HG02884 (cell line): ENCODE measurements around the gene OXLD1.
"Not testable (repeated sequence)": the region's sequence is repeated elsewhere in the genome, so short reads cannot be mapped to it uniquely, and the experiment has no call there.

Experiments used
- ATAC-seq: cut with Tn5 transposase; IDR thresholded peaks from one replicate; pipeline ENCODE4 v1.9.1; 2021; ENCODE audit warnings: mild to moderate bottlenecking, moderate library complexity; ENCODE audit not compliant: unreplicated experiment

Gene OXLD1

DNA sequence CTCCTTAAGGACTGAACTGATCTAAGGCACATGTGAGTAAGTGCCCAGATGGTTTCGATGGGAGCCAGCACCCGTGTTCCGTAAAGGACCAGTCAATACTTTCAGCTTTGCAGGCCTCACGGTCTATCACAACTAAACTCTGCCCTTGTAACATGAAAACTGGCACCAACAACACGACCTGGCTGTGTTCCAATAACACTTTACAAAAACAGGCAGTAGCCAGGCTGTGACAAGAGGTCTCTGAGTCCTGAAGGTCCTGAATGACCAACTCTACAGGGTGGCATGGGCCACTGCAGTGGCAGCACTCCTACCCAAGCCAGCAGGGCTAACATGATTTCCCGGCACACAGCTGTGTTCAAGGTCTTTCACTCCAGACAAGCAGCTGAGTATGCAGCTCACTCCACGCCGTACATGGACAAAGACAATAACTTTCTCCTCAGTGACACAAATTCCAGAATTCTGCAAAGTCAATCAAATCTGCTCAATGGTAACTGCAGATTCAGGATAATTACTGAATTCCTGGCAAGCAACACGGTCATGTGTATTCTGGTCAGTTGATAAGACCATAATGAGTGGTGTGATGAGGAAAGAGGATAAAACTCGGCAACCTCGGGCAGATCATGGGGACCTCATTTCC, 44.8 kb downstream of the OXLD1 start:
- ATAC-seq, result no peak

DNA sequence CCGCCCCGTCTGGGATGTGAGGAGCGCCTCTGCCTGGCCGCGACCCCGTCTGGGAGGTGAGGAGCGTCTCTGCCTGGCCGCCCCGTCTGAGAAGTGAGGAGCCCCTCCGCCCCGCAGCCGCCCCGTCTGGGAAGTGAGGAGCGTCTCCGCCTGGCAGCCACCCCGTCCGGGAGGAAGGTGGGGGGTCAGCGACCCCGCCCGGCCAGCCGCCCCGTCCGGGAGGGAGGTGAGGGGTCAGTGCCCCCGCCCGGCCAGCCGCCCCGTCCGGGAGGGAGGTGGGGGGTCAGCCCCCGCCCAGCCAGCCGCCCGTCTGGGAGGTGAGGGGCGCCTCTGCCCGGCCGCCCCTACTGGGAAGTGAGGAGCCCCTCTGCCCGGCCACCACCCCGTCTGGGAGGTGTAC, 48.1 kb downstream of the OXLD1 start:
- not testable (repeated sequence) for ATAC-seq

DNA sequence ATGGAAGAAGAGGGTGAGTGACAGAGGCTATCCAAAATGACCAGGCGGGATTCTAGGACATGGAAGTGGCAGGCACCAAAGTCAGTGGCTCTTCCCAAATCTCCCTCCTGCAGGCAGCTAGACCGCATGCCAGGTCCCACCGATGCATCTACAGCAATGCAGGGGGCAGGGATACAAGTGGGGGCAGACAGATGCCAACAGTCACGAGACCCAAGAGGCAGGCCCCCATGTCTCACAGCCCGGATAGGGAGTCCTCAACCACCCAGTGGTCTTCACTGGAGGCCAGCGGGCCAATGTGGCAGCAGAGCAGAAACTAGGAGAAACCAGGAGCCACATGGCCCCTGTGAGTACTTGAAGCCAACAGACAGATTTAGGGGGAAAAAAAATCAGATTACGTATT, 49.5 kb downstream of the OXLD1 start:
- ATAC-seq, result no peak

DNA sequence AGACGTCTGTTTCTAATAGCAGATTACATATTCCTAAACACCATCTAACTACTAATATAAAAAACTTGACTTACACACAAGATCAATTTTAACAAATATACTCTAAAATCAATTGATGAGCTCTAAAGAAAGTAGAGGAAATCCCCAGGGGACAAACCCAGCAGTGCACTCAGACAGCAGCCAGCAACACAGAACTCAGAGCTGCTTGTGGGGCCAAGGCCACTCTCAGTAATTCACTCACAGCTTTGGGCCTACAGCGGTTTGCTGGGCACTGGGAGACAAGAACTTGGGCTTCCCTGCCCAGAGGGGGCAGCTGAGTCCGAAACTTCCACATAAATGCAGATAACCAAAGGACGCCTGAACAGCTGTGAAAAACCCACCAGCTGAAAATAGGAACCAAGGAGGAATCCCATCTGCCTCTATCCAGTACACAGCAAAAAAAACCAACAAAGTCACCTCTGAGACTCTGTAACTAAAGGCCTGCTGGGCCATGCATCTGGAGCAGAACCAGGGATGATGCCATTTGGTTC, 50.9 kb downstream of the OXLD1 start:
- no peak for ATAC-seq
